CD4-positive, alpha-beta T cell treated with Interleukin-10 for 1 hour (primary cell): ENCODE results near the gene COL11A2.

Experiments used
- DNase-seq: peaks from one replicate; pipeline ENCODE4 v3.0.0-alpha.2; 2020

The COL11A2 gene

GRCh38 chr6:33114406-33114805 is 77.9 kb downstream of the COL11A2 start:
- DNase-seq = no peak

- no peak for DNase-seq
These were observed 78.5 kb downstream of the COL11A2 start for GRCh38 chr6:33113755-33114154.
